ENCODE measurements around the gene MRPS18A.

The MRPS18A gene

DNA sequence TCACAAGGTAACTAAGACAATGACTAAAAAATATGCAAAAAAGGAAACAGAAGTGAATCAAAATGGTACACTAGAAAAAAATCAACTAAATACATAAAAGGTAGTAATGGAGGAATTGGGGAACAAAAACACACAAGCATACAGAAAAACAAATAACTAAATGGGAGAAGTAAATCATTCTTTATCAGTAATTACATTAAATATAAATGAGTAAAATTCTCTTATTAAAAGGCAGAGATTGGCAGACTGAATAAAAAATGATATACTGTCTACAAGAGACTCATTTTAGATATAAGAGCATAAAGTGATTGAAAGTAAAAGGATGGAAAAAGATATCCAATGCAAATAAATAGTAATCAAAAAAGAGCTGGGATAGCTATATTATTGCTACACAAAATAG is 43.0 kb upstream of the MRPS18A start:
- TF ChIP-seq CTCF (IDR thresholded peaks at IDR 0.05; ENCODE audit: low read depth, low read length), result no peak
- no peak overlapping the region for H3K4me3 ChIP-seq (ENCODE audit: low read depth, low read length)

DNA sequence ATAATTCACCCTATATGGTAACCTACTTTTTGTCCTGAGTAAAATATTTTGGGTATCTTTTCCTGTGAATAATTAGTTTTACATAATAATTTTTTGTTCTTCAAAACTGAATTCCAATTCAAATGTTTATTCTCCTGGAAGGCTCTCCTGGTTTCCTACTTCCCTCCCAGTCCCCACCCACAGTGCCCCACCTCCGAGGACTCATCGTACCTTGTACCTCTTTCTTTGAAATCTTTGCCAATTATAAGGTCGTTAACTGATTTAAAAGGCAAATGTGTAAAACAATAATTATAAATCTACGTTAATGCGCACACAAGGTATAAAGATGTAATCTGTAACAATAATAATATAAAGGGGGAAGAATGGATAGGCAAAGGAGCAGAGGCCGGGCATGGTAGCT is 41.9 kb upstream of the MRPS18A start:
- no peak for TF ChIP-seq CTCF (IDR thresholded peaks at IDR 0.05; ENCODE audit: low read depth, low read length)
- H3K4me3 ChIP-seq (ENCODE audit: low read depth, low read length), result no peak overlapping the region

- no peak for TF ChIP-seq CTCF (IDR thresholded peaks at IDR 0.05; ENCODE audit: low read depth, low read length)
- H3K4me3 ChIP-seq (ENCODE audit: low read depth, low read length), result no peak overlapping the region
These were observed 41.0 kb upstream of the MRPS18A start for GRCh38 chr6:43728586-43728985.

DNA sequence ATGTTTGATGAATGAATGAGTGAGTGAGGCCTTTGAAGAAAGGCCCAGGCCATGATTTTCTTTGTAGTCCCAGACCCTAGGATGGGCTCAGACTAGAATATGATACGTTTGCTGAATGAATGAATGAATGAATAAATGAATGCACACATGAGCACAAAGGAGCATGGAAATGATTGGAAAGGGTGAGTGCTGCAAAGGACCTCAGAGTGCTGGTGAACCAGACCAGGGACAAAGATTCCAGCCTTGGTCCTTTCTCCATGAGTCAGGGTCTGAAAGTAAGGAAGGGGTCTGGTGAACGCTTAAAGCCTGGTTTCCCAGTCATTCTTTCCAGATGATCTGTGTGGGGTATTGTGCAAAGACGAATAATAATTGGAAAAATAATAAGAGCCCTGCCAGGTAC is 40.0 kb upstream of the MRPS18A start:
- H3K4me3 ChIP-seq (ENCODE audit: low read depth, low read length), result no peak overlapping the region
- no peak for TF ChIP-seq CTCF (IDR thresholded peaks at IDR 0.05; ENCODE audit: low read depth, low read length)

DNA sequence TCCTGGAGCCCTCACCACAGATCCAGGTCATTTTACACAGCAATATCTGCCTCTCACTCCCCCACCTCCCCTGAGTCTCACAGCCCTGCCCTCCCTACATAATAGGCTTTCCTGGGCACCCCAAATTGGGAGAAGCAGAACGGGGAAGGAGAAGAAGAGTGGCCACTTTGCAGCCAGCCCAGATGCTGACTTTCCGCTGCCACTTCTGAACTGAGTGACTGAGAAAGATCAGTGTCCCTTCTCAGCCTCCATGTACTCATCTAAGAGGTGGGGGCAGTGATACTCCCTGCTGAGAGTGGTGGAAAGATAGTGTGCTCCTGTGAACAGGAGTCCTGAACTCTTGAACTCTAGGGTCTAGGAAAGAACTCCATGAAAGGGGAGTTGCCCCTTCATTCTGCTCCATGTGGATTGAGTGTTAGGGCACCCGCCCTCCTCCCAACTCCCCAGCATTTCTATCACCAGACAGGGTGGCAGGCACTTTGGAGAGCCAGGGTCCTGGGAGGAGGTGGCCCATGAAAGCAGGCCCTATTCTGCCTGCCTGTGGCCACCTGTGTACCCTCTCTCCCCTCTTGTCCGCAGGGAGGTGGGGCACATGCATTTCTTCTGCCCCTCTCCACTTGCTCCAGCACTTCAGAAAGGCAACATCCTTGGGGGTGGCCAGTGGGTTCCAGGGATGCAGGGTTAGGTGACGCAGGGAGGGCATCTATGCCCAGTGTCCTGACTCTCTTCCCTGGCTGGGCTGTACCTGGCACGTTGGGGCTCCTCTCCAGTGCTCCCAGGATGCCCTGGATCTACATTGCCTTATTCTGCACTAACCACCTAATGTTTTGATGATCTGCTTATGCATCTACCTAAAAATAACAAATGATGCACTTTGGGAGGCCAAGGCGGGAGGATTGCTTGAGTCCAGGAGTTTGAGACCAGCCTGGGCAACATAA is 38.3 kb upstream of the MRPS18A start:
- TF ChIP-seq CTCF (IDR thresholded peaks at IDR 0.05; ENCODE audit: low read depth, low read length), result no peak
- H3K4me3 ChIP-seq (ENCODE audit: low read depth, low read length), result no peak overlapping the region

DNA sequence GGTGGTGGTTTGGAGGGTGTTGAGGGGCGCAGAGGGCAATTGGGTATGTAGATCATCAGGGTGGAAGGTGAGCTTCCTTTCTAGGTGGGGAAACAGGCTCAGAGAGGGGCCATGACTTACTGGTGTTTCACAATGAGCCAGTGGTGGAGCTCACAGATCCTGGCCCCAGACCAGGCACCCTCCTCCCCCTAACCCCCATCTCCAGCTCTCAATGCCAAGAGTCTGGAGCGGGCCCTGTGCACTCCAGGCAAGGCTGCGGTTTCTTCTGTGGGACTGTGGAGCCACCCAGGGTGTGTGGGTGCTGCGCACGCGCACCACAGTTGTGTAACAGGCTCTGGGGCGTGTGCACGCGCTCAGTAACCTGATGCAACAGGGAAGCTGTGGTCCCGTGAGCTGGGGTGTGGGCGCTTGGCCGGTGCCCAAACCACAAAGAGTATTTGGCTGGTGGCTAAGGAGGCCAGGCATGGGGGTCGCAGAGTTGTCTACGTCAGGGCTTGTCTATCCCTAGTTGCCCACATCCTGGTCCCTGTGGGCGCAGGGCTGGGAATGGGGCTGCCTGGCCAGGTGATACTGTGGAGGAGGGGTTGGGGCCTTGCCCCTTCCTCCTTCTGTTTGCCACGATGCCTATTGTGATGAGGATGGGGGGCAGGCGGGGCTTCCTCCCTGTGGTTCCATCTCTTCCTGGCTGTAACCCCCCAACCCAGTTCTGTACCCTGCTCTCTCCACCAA is 37.5 kb upstream of the MRPS18A start:
- H3K4me3 ChIP-seq (ENCODE audit: low read depth, low read length), result no peak overlapping the region
- TF ChIP-seq CTCF (IDR thresholded peaks at IDR 0.05; ENCODE audit: low read depth, low read length), result no peak

DNA sequence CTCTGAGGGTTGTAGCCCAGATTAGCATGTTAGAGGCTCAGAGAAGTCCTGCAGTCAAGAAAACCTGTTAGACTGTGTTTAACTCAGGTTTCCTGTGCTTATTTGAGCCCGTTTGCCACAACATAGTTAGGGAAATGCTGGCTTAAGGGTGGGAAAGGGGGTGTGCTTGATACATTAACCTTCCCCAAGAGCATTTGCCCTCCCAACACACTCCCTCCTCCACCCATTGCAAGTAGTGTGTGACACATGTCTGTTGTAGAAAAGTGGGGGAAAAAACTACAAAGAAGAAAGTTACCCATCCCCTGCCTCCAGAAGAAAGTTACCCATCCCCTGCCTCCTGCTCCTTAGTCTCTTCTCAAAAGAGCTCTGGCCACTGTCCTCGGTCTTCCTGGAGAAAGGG is 36.8 kb upstream of the MRPS18A start:
- TF ChIP-seq CTCF (IDR thresholded peaks at IDR 0.05; ENCODE audit: low read depth, low read length), result no peak
- H3K4me3 ChIP-seq (ENCODE audit: low read depth, low read length), result no peak overlapping the region

Data from WI38 (cell line).